CD4-positive, alpha-beta memory T cell (primary cell): ENCODE measurements around the gene DTX2. TPM values are rescaled to one million over a fixed set of nuclear protein-coding genes. Genes with fewer than 3 reads are reported as not detected.
A peak's percentile ranks its signal among the peaks of the same experiment; 100 is the strongest.
"Not testable (repeated sequence)": the region's sequence is repeated elsewhere in the genome, so short reads cannot be mapped to it uniquely, and the experiment has no call there.

Experiments used
- CTCF ChIA-PET: fragments of 350-600 bp; sonication (Branson Sonifier 250); formaldehyde crosslinking; loops from one replicate; lab custom pipeline; 2021; ENCODE audit warnings: inconsistent platforms; ENCODE audit not compliant: partially characterized antibody; lab: Charles Lee
- POLR2A ChIA-PET: fragments of 350-600 bp; sonication (Branson Sonifier 250); formaldehyde crosslinking; loops from one replicate; lab custom pipeline; 2021; ENCODE audit not compliant: partially characterized antibody; lab: Charles Lee
- DNase-seq, 5 donors: peaks; one replicate each; pipeline versions ENCODE4 v3.0.0 to v3.0.0-alpha.2; 2020 to 2022; ENCODE audit warnings: mixed read lengths in 1 of 5
- H3K27ac ChIP-seq: one replicate; pipeline ENCODE4 v1.7.0; 2013; ENCODE audit warnings: low read depth, low read length
- H3K27me3 ChIP-seq: 2 replicates; pipeline ENCODE4 v1.7.0; 2013; ENCODE audit warnings: mild to moderate bottlenecking, low read length, moderate library complexity; ENCODE audit not compliant: insufficient read depth
- H3K36me3 ChIP-seq: 2 replicates; pipeline ENCODE4 v1.7.0; 2013; ENCODE audit warnings: mild to moderate bottlenecking, low read length, moderate library complexity; ENCODE audit not compliant: insufficient read depth
- H3K4me1 ChIP-seq: 2 replicates; pipeline ENCODE4 v1.7.0; 2013; ENCODE audit warnings: mild to moderate bottlenecking, low read length, moderate library complexity; ENCODE audit not compliant: insufficient read depth
- H3K4me3 ChIP-seq, 2 donors: one replicate each; pipeline ENCODE4 v1.7.0; 2013; ENCODE audit warnings: low read length in 2 of 2, mild to moderate bottlenecking in 1 of 2
- H3K9me3 ChIP-seq, 2 donors: one replicate each; pipeline ENCODE4 v1.7.0; 2013; ENCODE audit warnings: low read length in 2 of 2, control low read depth in 1 of 2; ENCODE audit not compliant: control insufficient read depth in 1 of 2
- H3K27ac Mint-ChIP-seq, 7 donors: one replicate each; pipeline ENCODE4 v1.8.0; 2020 to 2021; ENCODE audit warnings: mixed read lengths in 7 of 7, mild to moderate bottlenecking in 6 of 7, inconsistent platforms in 3 of 7, moderate library complexity in 3 of 7
- H3K27me3 Mint-ChIP-seq, 2 donors: one replicate each; pipeline ENCODE4 v1.8.0; 2020 to 2021; ENCODE audit warnings: mixed read lengths in 2 of 2
- H3K36me3 Mint-ChIP-seq, 2 donors: one replicate each; pipeline ENCODE4 v1.8.0; 2020 to 2021; ENCODE audit warnings: mixed read lengths in 2 of 2, inconsistent platforms in 1 of 2, mild to moderate bottlenecking in 1 of 2
- H3K4me1 Mint-ChIP-seq, 4 donors: one replicate each; pipeline ENCODE4 v1.8.0; 2020 to 2021; ENCODE audit warnings: mixed read lengths in 4 of 4, mild to moderate bottlenecking in 1 of 4
- H3K4me3 Mint-ChIP-seq, 8 donors: one replicate each; pipeline ENCODE4 v1.8.0; 2020 to 2021; ENCODE audit warnings: mixed read lengths in 8 of 8, mild to moderate bottlenecking in 7 of 8, moderate library complexity in 6 of 8, inconsistent platforms in 3 of 8
- H3K9me3 Mint-ChIP-seq, 8 donors: one replicate each; pipeline ENCODE4 v1.8.0; 2020 to 2021; ENCODE audit warnings: mixed read lengths in 8 of 8, mild to moderate bottlenecking in 5 of 8, inconsistent platforms in 3 of 8, moderate library complexity in 1 of 8
- intact Hi-C: fragments of 100-400 bp; cut with micrococcal nuclease; formaldehyde crosslinking; loops from one replicate; pipeline ENCODE4 v1.15.1; 2023
- polyA plus RNA-seq, 2 donors: library from polyadenylated mRNA; unstranded; fragments of 300-500 nt; fragmentation: Illumina TruSeq; gene quantifications; one replicate each; pipeline ENCODE4 v1.2.3, GENCODE V29; 2021
- total RNA-seq, 2 experiments: library from RNA; stranded (reverse); gene quantifications; one replicate each; pipeline ENCODE4 v1.2.3, GENCODE V29; 2021

The DTX2 gene
- total and polyA plus RNA-seq, 4 experiments from 2014 or later, result 4.7 to 47.6 (median 30.4) TPM

GRCh38 chr7:76430836-76431235, 30.7 kb upstream of the DTX2 start:
- H3K27ac Mint-ChIP-seq, result no peak overlapping the region
- H3K36me3 Mint-ChIP-seq, result peaks cover 0 to 5% of the 10 kb centered on the region in 2 donors
- Histone ChIP-seq H3K4me1 (no peaks in the 10 kb centered on the region), H3K27me3 (no peaks in the 10 kb centered on the region), H3K36me3 (no peaks in the 10 kb centered on the region), H3K27ac (no peak overlapping the region), H3K4me3 (no peak overlapping the region), H3K9me3 (no peaks in the 10 kb centered on the region)
- CTCF ChIA-PET, result interaction anchor here (0.9 kb wide), 1 partner anchor 19 kb away, joined by 3 read pairs; no protein-coding TSS in a partner anchor
- DNase-seq, result no peak
- H3K9me3 Mint-ChIP-seq, result no peaks in the 10 kb centered on the region
- no peaks in the 10 kb centered on the region for H3K4me1 Mint-ChIP-seq
- POLR2A ChIA-PET, result no interaction called here
- no peak overlapping the region for H3K4me3 Mint-ChIP-seq
- H3K27me3 Mint-ChIP-seq, result no peaks in the 10 kb centered on the region
- intact Hi-C loops, result no loop called here

GRCh38 chr7:76437873-76438272, 23.6 kb upstream of the DTX2 start:
- intact Hi-C loops, H3K4me1 ChIP-seq, H3K27me3 ChIP-seq, H3K27ac Mint-ChIP-seq, H3K27ac ChIP-seq, H3K36me3 ChIP-seq, H3K4me1 Mint-ChIP-seq, H3K4me3 Mint-ChIP-seq, POLR2A ChIA-PET, H3K4me3 ChIP-seq, H3K9me3 ChIP-seq, H3K9me3 Mint-ChIP-seq, CTCF ChIA-PET, H3K36me3 Mint-ChIP-seq, H3K27me3 Mint-ChIP-seq: not testable (repeated sequence)
- peak; percentile 11 to 65 (median 52) for DNase-seq

DNA sequence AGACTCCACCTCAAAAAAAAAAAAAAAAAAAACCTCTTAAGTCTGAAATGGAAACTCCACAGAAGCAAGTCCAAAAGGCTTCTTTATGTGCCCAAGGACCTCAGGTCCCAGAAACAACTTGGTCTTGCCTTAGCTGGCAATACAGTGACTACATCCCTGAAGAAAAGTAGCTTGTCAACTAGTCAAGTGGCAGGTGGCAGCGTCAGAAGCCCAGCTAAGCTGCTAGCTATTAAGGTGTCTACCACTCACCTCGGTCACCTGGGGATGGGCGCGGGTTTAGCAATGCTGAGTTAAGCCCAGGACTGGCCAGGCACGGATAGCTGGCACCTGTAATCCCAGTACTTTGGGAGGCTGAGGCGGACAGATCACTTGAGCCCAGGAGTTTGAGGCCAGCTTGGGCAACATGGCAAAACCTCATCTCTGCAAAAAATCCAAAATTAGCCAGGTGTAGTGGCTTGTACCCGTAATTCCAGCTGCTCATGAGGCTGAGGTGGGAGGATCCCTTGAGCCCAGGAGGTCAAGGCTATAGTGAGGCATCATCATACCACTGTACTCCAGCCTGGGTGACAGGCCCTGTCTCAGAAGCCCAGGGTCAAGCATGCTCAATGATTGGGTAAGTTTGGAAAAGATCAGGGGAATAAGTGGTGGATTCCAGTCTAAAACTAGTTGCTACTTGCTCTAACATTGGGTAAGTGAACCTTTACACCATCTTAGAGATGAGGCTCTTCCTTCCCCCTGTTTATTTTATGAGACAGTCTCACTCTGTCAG, 22.2 kb upstream of the DTX2 start:
- H3K27ac Mint-ChIP-seq, H3K9me3 Mint-ChIP-seq, H3K36me3 ChIP-seq, H3K4me3 ChIP-seq, CTCF ChIA-PET, H3K4me1 ChIP-seq, H3K4me3 Mint-ChIP-seq, H3K27me3 Mint-ChIP-seq, POLR2A ChIA-PET, intact Hi-C loops, H3K4me1 Mint-ChIP-seq, H3K36me3 Mint-ChIP-seq, DNase-seq, H3K27ac ChIP-seq, H3K9me3 ChIP-seq, H3K27me3 ChIP-seq: not testable (repeated sequence)

DNA sequence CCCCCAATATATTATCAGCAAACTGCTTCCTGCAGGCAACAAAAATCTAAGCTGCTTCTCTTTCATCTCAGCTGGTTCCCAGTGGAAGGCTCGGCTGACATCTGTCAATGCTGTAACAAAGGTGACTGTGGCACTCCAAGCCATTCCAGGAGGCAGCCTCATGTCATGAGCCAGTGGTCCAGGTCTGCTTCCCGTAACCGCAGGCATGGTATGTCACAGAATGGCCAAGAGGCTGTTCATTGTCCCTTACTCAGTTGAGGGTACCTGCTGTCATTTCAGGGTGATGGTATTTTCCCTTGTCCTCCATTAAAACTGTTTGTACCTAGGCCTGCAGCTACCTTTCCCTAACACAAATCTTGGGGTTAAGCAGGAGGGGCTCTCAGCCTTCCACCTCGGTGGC, 21.1 kb upstream of the DTX2 start:
- H3K9me3 Mint-ChIP-seq, H3K27me3 Mint-ChIP-seq, H3K4me1 Mint-ChIP-seq, intact Hi-C loops, DNase-seq, H3K36me3 Mint-ChIP-seq, CTCF ChIA-PET, H3K4me3 Mint-ChIP-seq, POLR2A ChIA-PET, H3K27ac ChIP-seq, H3K27ac Mint-ChIP-seq, H3K27me3 ChIP-seq, H3K9me3 ChIP-seq, H3K4me3 ChIP-seq, H3K36me3 ChIP-seq: not testable (repeated sequence)
- peaks cover 10% of the 10 kb centered on the region for H3K4me1 ChIP-seq

DNA sequence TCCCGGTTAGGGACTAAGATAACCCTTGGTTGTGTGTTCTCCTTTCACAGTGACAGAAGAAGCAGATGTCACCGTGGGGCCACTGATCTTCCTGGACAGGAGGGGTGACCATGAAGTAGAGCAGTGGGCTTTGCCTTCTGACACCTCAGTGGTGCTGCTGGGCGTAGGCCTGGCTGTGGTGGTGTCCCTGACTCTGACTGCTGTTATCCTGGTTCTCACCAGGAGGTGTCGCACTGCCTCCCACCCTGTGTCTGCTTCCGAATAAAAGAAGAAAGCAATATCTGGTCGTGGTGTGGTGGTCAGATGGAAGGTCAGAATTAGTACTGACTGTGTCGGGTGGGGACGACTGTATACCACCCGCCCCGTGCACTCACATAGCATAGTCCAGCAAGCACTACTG, 19.7 kb upstream of the DTX2 start:
- CTCF ChIA-PET, result not testable (repeated sequence)

DNA sequence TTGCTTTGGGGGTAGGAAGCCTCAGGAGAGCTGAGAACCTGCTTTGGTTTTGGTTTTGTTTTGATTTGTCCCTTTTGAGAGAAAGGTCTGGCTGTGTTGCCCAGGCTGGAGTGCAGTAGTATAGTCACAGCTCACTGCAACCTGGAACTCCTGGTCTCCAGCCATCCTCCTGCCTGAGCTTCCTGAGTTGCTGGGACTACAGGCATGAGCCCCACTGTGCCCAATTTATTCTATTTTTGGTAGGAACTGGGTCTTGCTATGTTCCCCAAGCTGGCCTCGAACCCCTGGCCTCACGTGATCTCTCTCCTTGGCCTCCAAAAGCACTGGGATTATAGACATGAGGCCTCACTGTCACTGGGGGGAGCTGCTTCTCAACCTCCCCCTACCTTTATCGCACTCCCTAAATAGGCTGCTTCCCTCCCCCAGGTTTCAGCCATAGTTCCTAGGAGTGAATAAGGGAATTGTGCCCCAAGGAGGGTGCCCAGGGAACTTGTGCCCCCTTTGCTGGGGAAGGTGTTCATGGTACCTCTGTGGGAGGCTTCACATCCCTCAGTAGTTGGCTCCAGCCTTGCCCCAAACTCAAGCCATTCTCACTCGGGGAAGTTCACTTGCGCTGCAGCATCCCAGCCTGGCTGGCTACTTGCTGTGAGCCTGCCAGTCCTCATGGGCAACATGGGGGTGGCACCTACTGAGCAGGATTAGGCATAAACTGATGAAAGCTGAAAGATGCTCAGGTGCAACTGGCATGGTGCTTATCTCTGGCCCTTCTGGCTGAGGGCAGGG, 18.7 kb upstream of the DTX2 start:
- H3K27me3 Mint-ChIP-seq, H3K4me3 Mint-ChIP-seq: not testable (repeated sequence)

More for the DNA sequence above, 19.7 kb upstream of the DTX2 start:
- H3K4me3 ChIP-seq, H3K4me1 Mint-ChIP-seq, H3K9me3 ChIP-seq, H3K9me3 Mint-ChIP-seq, H3K27ac ChIP-seq, H3K27me3 Mint-ChIP-seq, POLR2A ChIA-PET, H3K27me3 ChIP-seq, H3K36me3 Mint-ChIP-seq, H3K27ac Mint-ChIP-seq, H3K4me3 Mint-ChIP-seq, H3K36me3 ChIP-seq, intact Hi-C loops, DNase-seq: not testable (repeated sequence)
- peaks cover 13% of the 10 kb centered on the region for H3K4me1 ChIP-seq

GRCh38 chr7:76443846-76444245, 17.7 kb upstream of the DTX2 start:
- POLR2A ChIA-PET, H3K27me3 ChIP-seq, H3K36me3 ChIP-seq, H3K9me3 ChIP-seq, CTCF ChIA-PET, H3K4me1 Mint-ChIP-seq, H3K27me3 Mint-ChIP-seq, H3K9me3 Mint-ChIP-seq, H3K36me3 Mint-ChIP-seq, H3K27ac ChIP-seq, intact Hi-C loops, H3K4me3 ChIP-seq: not testable (repeated sequence)
- peaks cover 13% of the 10 kb centered on the region for H3K4me1 ChIP-seq
- Mint-ChIP-seq H3K4me3 (peak overlapping the region in 4 of 8 donors; percentile 45 to 64 (median 56)), H3K27ac (peak overlapping the region in 2 of 7 donors; percentile 36 to 41)
- peak in 4 of 5 donors; percentile 20 to 42 (median 32) for DNase-seq

More for the DNA sequence above, 18.7 kb upstream of the DTX2 start:
- H3K9me3 Mint-ChIP-seq, H3K27me3 ChIP-seq, H3K36me3 Mint-ChIP-seq, CTCF ChIA-PET, H3K27ac ChIP-seq, H3K4me1 Mint-ChIP-seq, H3K4me3 ChIP-seq, H3K9me3 ChIP-seq, H3K27ac Mint-ChIP-seq, intact Hi-C loops, H3K36me3 ChIP-seq, DNase-seq, POLR2A ChIA-PET: not testable (repeated sequence)
- H3K4me1 ChIP-seq, result peaks cover 13% of the 10 kb centered on the region
